Upper lobe of left lung (tissue), 4 donors: Measurements from ENCODE around the gene GFRA1.

Experiments
- POLR2A ChIP-seq, 4 donors: fragments of 450-650 bp; IDR thresholded peaks; one replicate each; pipeline ENCODE4 v1.5.1; 2016 to 2017; ENCODE audit warnings: antibody characterized with exemption in 4 of 4, mild to moderate bottlenecking in 2 of 4
- POLR2AphosphoS5 ChIP-seq, 2 donors: sonication (generic); formaldehyde crosslinking; IDR thresholded peaks; one replicate each; pipeline ENCODE4 v1.5.1; 2017; ENCODE audit warnings: antibody characterized with exemption in 2 of 2
- TF ChIP-seq, protein P1 (sequence below), 6 experiments: fragments of 450-650 bp in 4 of 6; fragments of 200-600 bp in 2 of 6; sonication (generic) in 2 of 6; IDR thresholded peaks; one replicate each; pipeline ENCODE4 v1.5.1; 2016 to 2019; ENCODE audit warnings: antibody characterized with exemption in 6 of 6

DNA sequence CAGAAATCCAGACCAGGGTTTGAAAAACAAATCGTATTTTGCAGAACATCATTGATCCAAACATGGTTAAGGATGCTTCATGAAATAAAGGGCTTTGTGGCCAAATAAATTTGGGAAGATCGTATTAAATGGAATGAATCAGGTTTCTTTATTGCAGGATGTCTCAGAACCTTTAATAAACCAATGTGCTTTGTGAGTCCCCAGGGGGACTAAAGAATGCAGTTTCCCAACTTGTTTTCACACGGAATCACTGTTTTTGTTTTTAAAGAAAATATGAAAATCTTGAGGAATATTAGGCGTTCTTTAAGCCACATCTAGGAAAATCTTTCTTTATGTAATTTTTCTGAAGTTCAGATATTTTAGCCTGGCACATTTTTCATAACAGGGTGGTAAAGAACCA is 34.4 kb upstream of the GFRA1 start:
- no peak for TF ChIP-seq POLR2A (IDR thresholded peaks at IDR 0.05)
- TF ChIP-seq, protein P1, sequence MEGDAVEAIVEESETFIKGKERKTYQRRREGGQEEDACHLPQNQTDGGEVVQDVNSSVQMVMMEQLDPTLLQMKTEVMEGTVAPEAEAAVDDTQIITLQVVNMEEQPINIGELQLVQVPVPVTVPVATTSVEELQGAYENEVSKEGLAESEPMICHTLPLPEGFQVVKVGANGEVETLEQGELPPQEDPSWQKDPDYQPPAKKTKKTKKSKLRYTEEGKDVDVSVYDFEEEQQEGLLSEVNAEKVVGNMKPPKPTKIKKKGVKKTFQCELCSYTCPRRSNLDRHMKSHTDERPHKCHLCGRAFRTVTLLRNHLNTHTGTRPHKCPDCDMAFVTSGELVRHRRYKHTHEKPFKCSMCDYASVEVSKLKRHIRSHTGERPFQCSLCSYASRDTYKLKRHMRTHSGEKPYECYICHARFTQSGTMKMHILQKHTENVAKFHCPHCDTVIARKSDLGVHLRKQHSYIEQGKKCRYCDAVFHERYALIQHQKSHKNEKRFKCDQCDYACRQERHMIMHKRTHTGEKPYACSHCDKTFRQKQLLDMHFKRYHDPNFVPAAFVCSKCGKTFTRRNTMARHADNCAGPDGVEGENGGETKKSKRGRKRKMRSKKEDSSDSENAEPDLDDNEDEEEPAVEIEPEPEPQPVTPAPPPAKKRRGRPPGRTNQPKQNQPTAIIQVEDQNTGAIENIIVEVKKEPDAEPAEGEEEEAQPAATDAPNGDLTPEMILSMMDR (IDR thresholded peaks at IDR 0.05), result no peak
- TF ChIP-seq POLR2AphosphoS5 (IDR thresholded peaks at IDR 0.05), result no peak
